HG03135 (cell line): Measurements from ENCODE around the gene MAGEF1.
A peak's percentile ranks its signal among the peaks of the same experiment; 100 is the strongest.

ENCODE experiments used
- ATAC-seq: cut with Tn5 transposase; IDR thresholded peaks from one replicate; pipeline ENCODE4 v1.9.1; 2021; ENCODE audit warnings: mild to moderate bottlenecking, moderate library complexity; ENCODE audit not compliant: unreplicated experiment

Gene MAGEF1

GRCh38 chr3:184725176-184725719 is 13.4 kb upstream of the MAGEF1 start:
- no peak for ATAC-seq

- ATAC-seq: no peak
Observed at GRCh38 chr3:184724699-184725098, 12.8 kb upstream of the MAGEF1 start.

- no peak for ATAC-seq
Observed at GRCh38 chr3:184719709-184720108, 7.8 kb upstream of the MAGEF1 start.

- no peak for ATAC-seq
Observed at GRCh38 chr3:184718431-184718830, 6.6 kb upstream of the MAGEF1 start.

- no peak for ATAC-seq
Observed at GRCh38 chr3:184717399-184717983, 5.6 kb upstream of the MAGEF1 start.

GRCh38 chr3:184716622-184717398 is 4.9 kb upstream of the MAGEF1 start:
- ATAC-seq: no peak

GRCh38 chr3:184715943-184716621 is 4.2 kb upstream of the MAGEF1 start:
- ATAC-seq: no peak

GRCh38 chr3:184713521-184713920 is 1.7 kb upstream of the MAGEF1 start:
- no peak for ATAC-seq

- ATAC-seq: no peak
Observed at GRCh38 chr3:184713040-184713355, 1.1 kb upstream of the MAGEF1 start.

GRCh38 chr3:184712248-184713039 is 580 bp upstream of the MAGEF1 start:
- peak; percentile 26 for ATAC-seq

GRCh38 chr3:184710870-184711492 is 883 bp downstream of the MAGEF1 start:
- peak; percentile 46 for ATAC-seq

- no peak for ATAC-seq
Observed at GRCh38 chr3:184703657-184704056, 8.2 kb downstream of the MAGEF1 start.

- no peak for ATAC-seq
Observed at GRCh38 chr3:184700759-184701158, 11.1 kb downstream of the MAGEF1 start.

- ATAC-seq: no peak
Observed at GRCh38 chr3:184697845-184698244, 14.0 kb downstream of the MAGEF1 start.

GRCh38 chr3:184696697-184697096 is 15.2 kb downstream of the MAGEF1 start:
- ATAC-seq: no peak

GRCh38 chr3:184694716-184695115 is 17.1 kb downstream of the MAGEF1 start:
- ATAC-seq: no peak

GRCh38 chr3:184694133-184694665 is 17.7 kb downstream of the MAGEF1 start:
- ATAC-seq: no peak

GRCh38 chr3:184693011-184693975 is 18.6 kb downstream of the MAGEF1 start:
- ATAC-seq: no peak
